ENCODE measurements around the gene TTLL11.

TTLL11 gene

DNA sequence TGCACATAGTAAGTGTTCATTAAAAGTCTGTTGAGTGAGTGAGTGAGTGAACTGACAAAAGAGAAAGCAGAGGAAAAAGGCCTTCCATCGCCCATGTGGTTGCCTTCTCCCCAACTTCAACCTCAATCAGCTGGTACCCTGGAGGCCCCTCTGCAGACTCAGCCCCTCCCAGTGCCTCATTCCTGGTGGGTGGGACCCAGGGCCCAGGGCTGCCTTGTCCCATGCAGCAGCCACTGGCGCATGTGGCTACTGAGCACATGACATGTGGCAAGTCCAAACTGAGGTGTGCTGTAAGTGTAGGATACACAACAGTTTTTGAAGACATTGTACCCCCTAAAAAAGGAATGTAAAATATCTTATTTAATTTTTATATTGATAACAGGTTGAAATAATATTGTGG lies 36.9 kb upstream of the TTLL11 start:
- CTCF ChIA-PET, result interaction anchor here (0.8 to 10.6 kb wide), 3 partner anchors 15 to 216 kb away, joined by 3 to 243 read pairs (median 11); no protein-coding TSS in a partner anchor

GRCh38 chr9:122128969-122129343 lies 35.8 kb upstream of the TTLL11 start:
- POLR2A ChIA-PET, result no interaction called here
- DNase-seq (ENCODE audit: extremely low spot score), result no peak
- TF ChIP-seq, protein P1, sequence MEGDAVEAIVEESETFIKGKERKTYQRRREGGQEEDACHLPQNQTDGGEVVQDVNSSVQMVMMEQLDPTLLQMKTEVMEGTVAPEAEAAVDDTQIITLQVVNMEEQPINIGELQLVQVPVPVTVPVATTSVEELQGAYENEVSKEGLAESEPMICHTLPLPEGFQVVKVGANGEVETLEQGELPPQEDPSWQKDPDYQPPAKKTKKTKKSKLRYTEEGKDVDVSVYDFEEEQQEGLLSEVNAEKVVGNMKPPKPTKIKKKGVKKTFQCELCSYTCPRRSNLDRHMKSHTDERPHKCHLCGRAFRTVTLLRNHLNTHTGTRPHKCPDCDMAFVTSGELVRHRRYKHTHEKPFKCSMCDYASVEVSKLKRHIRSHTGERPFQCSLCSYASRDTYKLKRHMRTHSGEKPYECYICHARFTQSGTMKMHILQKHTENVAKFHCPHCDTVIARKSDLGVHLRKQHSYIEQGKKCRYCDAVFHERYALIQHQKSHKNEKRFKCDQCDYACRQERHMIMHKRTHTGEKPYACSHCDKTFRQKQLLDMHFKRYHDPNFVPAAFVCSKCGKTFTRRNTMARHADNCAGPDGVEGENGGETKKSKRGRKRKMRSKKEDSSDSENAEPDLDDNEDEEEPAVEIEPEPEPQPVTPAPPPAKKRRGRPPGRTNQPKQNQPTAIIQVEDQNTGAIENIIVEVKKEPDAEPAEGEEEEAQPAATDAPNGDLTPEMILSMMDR (IDR thresholded peaks at IDR 0.05; ENCODE audit: control extremely low read depth, extremely low read depth, low read depth, missing control alignments), result no peak
- CTCF ChIA-PET, result interaction anchor here (0.8 to 10.6 kb wide), 4 partner anchors 16 to 225 kb away, joined by 3 to 243 read pairs (median 8); no protein-coding TSS in a partner anchor

More for the DNA sequence above, 36.9 kb upstream of the TTLL11 start:
- TF ChIP-seq, protein P1 (IDR thresholded peaks at IDR 0.05; ENCODE audit: control extremely low read depth, extremely low read depth, low read depth, missing control alignments), result no peak
- POLR2A ChIA-PET, result no interaction called here
- DNase-seq (ENCODE audit: extremely low spot score), result no peak

- POLR2A ChIA-PET, result no interaction called here
- no peak for DNase-seq (ENCODE audit: extremely low spot score)
- CTCF ChIA-PET, result interaction anchor here (1.0 to 10.6 kb wide), 6 partner anchors 29 to 370 kb away, joined by 3 to 243 read pairs (median 4); no protein-coding TSS in a partner anchor
- TF ChIP-seq, protein P1 (IDR thresholded peaks at IDR 0.05; ENCODE audit: control extremely low read depth, extremely low read depth, low read depth, missing control alignments), result no peak
Observed at GRCh38 chr9:122128007-122128968, 35.2 kb upstream of the TTLL11 start.

- no peak for DNase-seq (ENCODE audit: extremely low spot score)
- TF ChIP-seq, protein P1 (IDR thresholded peaks at IDR 0.05; ENCODE audit: control extremely low read depth, extremely low read depth, low read depth, missing control alignments), result no peak
- ChIA-PET POLR2A (no interaction called here), CTCF (interaction anchor here (1.0 to 10.6 kb wide), 6 partner anchors 18 to 371 kb away, joined by 3 to 243 read pairs (median 4); no protein-coding TSS in a partner anchor)
Observed at GRCh38 chr9:122127396-122127798, 34.3 kb upstream of the TTLL11 start.

GRCh38 chr9:122126331-122127261 lies 33.5 kb upstream of the TTLL11 start:
- ChIA-PET CTCF (interaction anchor here (0.7 to 10.6 kb wide), 22 partner anchors 10 to 686 kb away, joined by 3 to 243 read pairs (median 5); no protein-coding TSS in a partner anchor), POLR2A (no interaction called here)
- no peak for DNase-seq (ENCODE audit: extremely low spot score)
- TF ChIP-seq, protein P1 (IDR thresholded peaks at IDR 0.05; ENCODE audit: control extremely low read depth, extremely low read depth, low read depth, missing control alignments), result no peak

All from GM10248 (cell line).